OCI-M1 (cell line): Measurements from ENCODE around the gene LRIG1.

Experiments used
- DNase-seq: peaks from one replicate; lab custom pipeline; 2025; lab: John Stamatoyannopoulos, UW

The LRIG1 gene

GRCh38 chr3:66350601-66351000 is 150.2 kb downstream of the LRIG1 start:
- DNase-seq, result no peak

- no peak for DNase-seq
These were observed 152.1 kb downstream of the LRIG1 start for GRCh38 chr3:66348704-66349103.

- DNase-seq, result no peak
These were observed 155.8 kb downstream of the LRIG1 start for GRCh38 chr3:66344848-66345578.

- DNase-seq, result no peak
These were observed 156.4 kb downstream of the LRIG1 start for GRCh38 chr3:66344391-66344811.

DNA sequence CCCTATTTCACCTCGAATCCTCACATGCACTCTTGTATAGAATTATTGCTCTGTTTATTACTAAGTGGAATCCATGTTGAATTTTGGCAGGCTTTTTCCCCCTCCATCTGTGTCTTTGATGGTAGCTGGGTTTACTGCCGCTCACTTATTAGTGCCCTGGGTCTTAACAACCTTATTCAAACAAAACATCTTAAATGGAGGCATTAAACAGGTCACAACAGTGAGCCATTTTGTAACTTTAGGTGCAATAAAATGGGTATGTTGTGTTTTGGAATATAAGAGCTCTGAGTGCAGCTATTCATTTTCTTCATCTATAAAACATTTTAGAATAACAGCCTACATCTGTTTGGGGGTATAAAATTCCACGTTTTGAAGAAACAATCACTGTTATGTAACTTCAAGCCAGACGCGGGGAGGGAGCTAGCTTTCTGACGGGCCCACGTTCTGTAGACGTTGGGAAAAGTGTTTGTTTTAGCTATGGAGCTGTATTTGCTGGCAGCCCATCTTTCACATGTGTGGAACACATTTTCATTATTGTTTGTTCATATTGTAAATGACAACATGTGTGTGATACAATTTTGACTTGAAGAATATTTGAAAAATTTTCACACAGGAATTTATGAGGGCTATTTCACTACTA is 158.0 kb downstream of the LRIG1 start:
- no peak for DNase-seq

DNA sequence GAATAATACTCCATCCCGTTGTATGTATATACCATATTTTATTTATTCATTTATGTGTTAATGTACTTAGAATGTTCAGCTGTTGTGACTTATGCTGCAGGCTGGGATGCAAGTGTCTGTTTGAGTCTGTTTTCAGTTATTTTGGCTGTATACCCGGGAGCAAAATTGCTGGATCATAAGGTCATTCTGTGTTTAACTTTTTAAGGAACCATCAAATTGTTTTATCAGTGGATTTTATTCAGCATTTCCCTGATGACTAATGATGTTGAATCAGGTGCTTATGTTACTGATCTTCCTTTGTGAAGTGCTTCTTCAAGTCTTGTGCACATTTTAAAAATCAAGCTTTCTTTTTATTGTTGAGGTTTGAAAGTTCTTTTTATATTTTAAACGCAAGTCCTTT is 161.9 kb downstream of the LRIG1 start:
- DNase-seq, result no peak

DNA sequence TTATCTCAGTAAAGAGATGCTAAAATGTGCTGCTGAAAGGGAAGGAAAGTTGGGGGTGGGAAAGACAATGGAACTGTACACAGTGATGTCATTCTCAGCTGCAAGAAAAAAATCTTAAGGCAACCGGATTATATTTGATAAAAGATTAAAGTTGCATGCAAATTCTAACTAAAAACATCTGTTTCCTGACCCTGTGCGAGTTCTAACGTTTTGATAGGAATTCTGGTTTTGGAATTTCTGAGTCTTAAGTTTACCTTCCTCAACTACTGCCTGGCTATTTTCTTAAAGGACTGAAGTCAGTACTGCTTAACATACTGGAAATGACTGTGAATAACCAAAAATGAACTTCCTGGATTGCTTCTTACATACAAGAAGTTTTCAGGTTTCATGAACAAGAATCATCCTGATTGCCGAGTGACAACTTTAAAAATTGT is 164.5 kb downstream of the LRIG1 start:
- no peak for DNase-seq

DNA sequence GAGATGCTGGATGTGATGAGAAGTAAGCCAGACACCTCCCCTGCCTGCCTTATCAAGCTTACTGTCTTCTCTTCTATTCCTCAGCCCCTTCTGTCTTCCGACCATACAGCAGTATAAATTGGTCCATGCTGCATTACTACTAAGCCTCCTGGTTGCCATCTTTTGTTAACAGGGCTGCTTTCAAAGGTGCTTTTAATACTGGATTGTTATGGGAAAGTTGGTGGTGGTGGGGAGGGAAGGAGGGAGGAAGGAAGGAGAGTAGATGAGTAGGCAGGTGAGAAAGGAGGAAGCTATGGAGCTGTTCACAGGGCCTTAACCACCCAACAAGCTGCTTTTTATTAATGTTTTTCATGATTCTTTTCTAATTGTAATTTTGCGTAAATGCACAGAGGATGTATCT is 165.2 kb downstream of the LRIG1 start:
- no peak for DNase-seq
